ENCODE results near the gene DIPK1C. TPM values are rescaled to one million over a fixed set of nuclear protein-coding genes. Genes with fewer than 3 reads are reported as not detected.

Gene DIPK1C
- total RNA-seq, 1 donor from 2014 or later, result not detected

DNA sequence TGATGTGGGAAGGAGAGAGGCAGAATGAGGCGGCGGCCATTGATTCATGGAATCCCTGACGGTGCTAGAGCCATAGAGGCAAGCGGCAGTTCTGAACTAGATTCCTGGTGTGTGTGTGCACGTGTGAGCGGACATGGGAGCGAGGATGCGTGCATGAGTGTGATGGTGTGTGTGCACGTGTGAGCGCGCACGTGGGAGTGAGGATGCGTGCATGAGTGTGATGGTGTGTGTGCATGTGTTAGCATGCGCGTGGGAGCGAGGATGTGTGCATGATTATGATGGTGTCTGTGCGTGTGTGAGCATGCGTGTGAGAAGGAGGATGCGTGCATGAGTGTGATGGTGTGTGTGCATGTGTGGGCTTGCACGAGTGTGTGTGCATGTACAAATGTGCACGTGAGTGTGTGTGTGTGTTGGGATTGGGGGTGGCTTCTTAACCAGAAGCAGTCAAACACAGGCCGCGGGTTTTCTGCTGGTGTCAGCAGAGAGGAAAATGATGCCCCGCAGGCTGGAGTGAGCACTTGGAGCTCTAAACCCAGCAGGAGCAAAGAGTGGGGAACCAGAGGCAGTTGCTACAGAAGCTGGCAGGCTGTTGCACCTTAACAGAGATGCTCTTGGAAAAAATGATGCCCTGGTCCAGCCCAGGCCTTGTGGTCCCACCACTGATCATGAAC, 29.5 kb downstream of the DIPK1C start:
- no peak for DNase-seq (ENCODE audit: low read depth)
- no peak overlapping the region for H3K4me3 ChIP-seq (ENCODE audit: low read depth, low read length)
- TF ChIP-seq CTCF (conservative IDR thresholded peaks at IDR 0.05; ENCODE audit: low read depth, low read length), result no peak

- DNase-seq (ENCODE audit: low read depth), result no peak
- H3K4me3 ChIP-seq (ENCODE audit: low read depth, low read length), result no peak overlapping the region
- no peak for TF ChIP-seq CTCF (conservative IDR thresholded peaks at IDR 0.05; ENCODE audit: low read depth, low read length)
Observed at GRCh38 chr18:74425876-74426275, 31.2 kb downstream of the DIPK1C start.

DNA sequence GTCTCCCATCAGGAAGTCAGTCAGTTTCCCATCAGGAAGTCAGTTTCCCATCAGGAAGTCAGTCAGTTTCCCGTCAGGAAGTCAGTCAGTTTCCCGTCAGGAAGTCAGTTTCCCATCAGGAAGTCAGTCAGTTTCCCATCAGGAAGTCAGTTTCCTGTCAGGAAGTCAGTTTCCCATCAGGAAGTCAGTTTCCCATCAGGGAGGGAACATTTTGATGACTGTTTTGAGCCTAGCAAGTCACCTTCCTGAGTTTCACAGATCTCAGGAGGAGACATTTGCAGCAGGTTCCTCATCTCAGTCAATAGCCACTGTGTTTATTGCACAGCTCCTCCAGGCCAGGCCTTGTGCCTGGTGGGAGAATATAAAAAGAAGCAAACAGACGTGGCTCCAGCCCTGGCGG, 31.9 kb downstream of the DIPK1C start:
- no peak for DNase-seq (ENCODE audit: low read depth)
- no peak for TF ChIP-seq CTCF (conservative IDR thresholded peaks at IDR 0.05; ENCODE audit: low read depth, low read length)
- no peak overlapping the region for H3K4me3 ChIP-seq (ENCODE audit: low read depth, low read length)

DNA sequence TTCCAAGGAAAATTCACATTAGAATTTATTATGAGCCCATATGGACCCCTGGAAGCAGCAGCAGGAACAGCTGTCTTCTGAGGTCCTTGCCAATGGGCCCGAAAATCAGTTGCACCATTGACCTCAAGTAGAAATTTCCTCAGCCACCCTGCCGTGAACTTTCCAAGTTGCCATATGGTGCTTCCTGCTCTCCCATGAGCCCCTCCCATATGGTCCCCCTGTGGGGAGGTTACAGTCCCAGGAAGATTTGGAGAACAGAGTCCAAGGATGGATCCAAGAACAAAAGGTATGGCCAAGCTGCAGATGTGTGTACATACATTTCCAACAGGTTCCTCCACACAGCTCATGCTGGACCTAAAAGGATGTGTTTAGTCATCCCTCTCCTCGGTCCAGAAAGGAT, 34.6 kb downstream of the DIPK1C start:
- no peak for DNase-seq (ENCODE audit: low read depth)
- H3K4me3 ChIP-seq (ENCODE audit: low read depth, low read length), result no peak overlapping the region
- TF ChIP-seq CTCF (conservative IDR thresholded peaks at IDR 0.05; ENCODE audit: low read depth, low read length), result no peak

DNA sequence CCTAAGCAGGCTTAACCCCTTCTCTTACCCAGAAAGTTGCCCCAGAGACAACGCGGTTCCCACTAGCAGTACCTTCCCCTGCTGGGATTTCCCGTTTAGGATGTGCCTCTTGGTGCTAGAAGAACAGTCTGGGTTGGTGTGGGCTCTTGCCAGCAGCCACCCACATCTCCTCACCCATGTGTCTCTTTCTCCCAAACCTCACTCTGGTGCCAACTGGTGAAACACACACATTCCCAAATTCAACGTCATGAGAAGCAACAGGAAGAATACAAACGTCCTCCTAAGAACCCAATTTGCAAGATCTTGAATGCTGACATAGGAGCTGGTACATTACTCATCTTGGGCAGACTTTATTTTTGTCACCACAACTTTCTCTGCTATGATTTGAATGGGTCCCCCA, 36.2 kb downstream of the DIPK1C start:
- no peak overlapping the region for H3K4me3 ChIP-seq (ENCODE audit: low read depth, low read length)
- no peak for DNase-seq (ENCODE audit: low read depth)
- no peak for TF ChIP-seq CTCF (conservative IDR thresholded peaks at IDR 0.05; ENCODE audit: low read depth, low read length)

DNA sequence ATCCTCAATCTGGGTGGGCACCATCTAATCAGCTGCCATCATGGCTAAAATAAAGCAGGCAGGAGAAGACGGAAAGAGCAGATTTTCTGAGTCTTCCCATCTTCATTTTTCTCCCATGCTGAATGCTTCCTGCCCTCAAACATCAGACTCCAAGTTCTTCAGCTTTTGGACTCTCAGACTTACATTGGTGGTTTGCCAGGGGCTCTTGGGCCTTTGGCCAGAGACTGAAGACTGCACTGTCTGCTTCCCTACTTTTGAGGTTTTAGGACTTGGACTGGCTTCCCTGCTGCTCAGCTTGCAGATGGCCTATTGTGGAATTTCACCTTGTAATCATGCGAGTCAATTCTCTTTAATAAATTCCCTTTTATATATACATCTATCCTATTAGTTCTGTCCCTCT, 36.6 kb downstream of the DIPK1C start:
- no peak overlapping the region for H3K4me3 ChIP-seq (ENCODE audit: low read depth, low read length)
- DNase-seq (ENCODE audit: low read depth), result no peak
- TF ChIP-seq CTCF (conservative IDR thresholded peaks at IDR 0.05; ENCODE audit: low read depth, low read length), result no peak

GRCh38 chr18:74419761-74420160, 37.3 kb downstream of the DIPK1C start:
- H3K4me3 ChIP-seq (ENCODE audit: low read depth, low read length), result no peak overlapping the region
- DNase-seq (ENCODE audit: low read depth), result peak; percentile 80
- no peak for TF ChIP-seq CTCF (conservative IDR thresholded peaks at IDR 0.05; ENCODE audit: low read depth, low read length)

Data from epithelial cell of proximal tubule (primary cell).